ENCODE results near the gene AIF1L.

GRCh38 chr9:131092548-131093440 lies 3.5 kb upstream of the AIF1L start:
- TF ChIP-seq CTCF (IDR thresholded peaks at IDR 0.05) (no peak), POLR2A (IDR thresholded peaks at IDR 0.05) (no peak)
